Hepatocyte (in vitro differentiated cells): ENCODE results near the gene SV2C. TPM values are rescaled to one million over a fixed set of nuclear protein-coding genes. Genes with fewer than 3 reads are reported as not detected.

Experiments
- DNase-seq: peaks from one replicate; pipeline ENCODE4 v3.0.0-alpha.2; 2016; ENCODE audit warnings: low spot score
- H2AFZ ChIP-seq: fragments of 200-600 bp; sonication (generic); 2 replicates; pipeline ENCODE4 v1.6.0; 2016; ENCODE audit warnings: antibody characterized with exemption, mild to moderate bottlenecking
- H3K27ac ChIP-seq: fragments of 200-600 bp; sonication (generic); 2 replicates; pipeline ENCODE4 v1.5.1; 2016; ENCODE audit warnings: mild to moderate bottlenecking
- H3K27me3 ChIP-seq: fragments of 200-600 bp; sonication (generic); 2 replicates; pipeline ENCODE4 v1.6.1; 2016
- H3K36me3 ChIP-seq: fragments of 200-600 bp; sonication (generic); replicated peaks from 2 replicates; pipeline ENCODE4 v1.5.1; 2016; ENCODE audit warnings: low read depth; ENCODE audit not compliant: insufficient read depth
- H3K4me1 ChIP-seq: fragments of 200-600 bp; sonication (generic); 2 replicates; pipeline ENCODE4 v1.5.1; 2016; ENCODE audit warnings: mild to moderate bottlenecking, moderate library complexity; ENCODE audit not compliant: insufficient read depth
- H3K4me2 ChIP-seq: fragments of 200-600 bp; sonication (generic); 2 replicates; pipeline ENCODE4 v1.6.0; 2016
- H3K4me3 ChIP-seq: fragments of 200-600 bp; sonication (generic); 2 replicates; pipeline ENCODE4 v1.5.1; 2016; ENCODE audit warnings: mild to moderate bottlenecking
- H3K79me2 ChIP-seq: fragments of 200-600 bp; sonication (generic); 2 replicates; pipeline ENCODE4 v1.6.0; 2017; ENCODE audit warnings: mild to moderate bottlenecking
- H3K9me2 ChIP-seq: fragments of 200-600 bp; sonication (generic); replicated peaks from 2 replicates; pipeline ENCODE4 v1.6.0; 2017; ENCODE audit warnings: mild to moderate bottlenecking; ENCODE audit not compliant: insufficient read depth
- H3K9me3 ChIP-seq: fragments of 200-600 bp; sonication (generic); 2 replicates; pipeline ENCODE4 v1.5.1; 2016; ENCODE audit warnings: low read depth, mild to moderate bottlenecking
- H4K20me1 ChIP-seq: fragments of 200-600 bp; sonication (generic); 2 replicates; pipeline ENCODE4 v1.6.0; 2016; ENCODE audit warnings: mild to moderate bottlenecking; ENCODE audit not compliant: insufficient read depth, poor library complexity, severe bottlenecking
- CTCF ChIP-seq: fragments of 200-600 bp; sonication (generic); IDR thresholded peaks from 2 replicates; pipeline ENCODE4 v1.5.1; 2016; ENCODE audit warnings: antibody characterized with exemption, mild to moderate bottlenecking; ENCODE audit not compliant: poor library complexity
- EZH2 ChIP-seq: fragments of 200-600 bp; sonication (generic); IDR thresholded peaks from 2 replicates; pipeline ENCODE4 v1.6.1; 2016; ENCODE audit warnings: antibody characterized with exemption, mild to moderate bottlenecking, borderline replicate concordance
- EZH2phosphoT487 ChIP-seq: fragments of 200-600 bp; sonication (generic); IDR thresholded peaks from one replicate; pipeline ENCODE4 v1.6.1; 2018; ENCODE audit warnings: antibody characterized with exemption, mild to moderate bottlenecking, low read depth, moderate library complexity; ENCODE audit not compliant: unreplicated experiment, severe bottlenecking
- WGBS: methylation state at CpG from one replicate; pipeline ENCODE4 v1.1.6; 2016; ENCODE audit warnings: low lambda C conversion rate; ENCODE audit errors: missing lambda C conversion rate; 5-methylcytosine and 5-hydroxymethylcytosine counted together
- polyA plus RNA-seq: library from polyadenylated mRNA; unstranded; fragments of >200 nt; fragmentation: Nextera tagmentation; extraction: Ambion mirVana; gene quantifications from 2 replicates; pipeline ENCODE4 v1.2.1, GENCODE V29; 2016
- total RNA-seq: library from RNA; depleted of rRNA; stranded (reverse); fragments of >200 nt; gene quantifications from 2 replicates; pipeline ENCODE4 v1.2.3, GENCODE V29; 2014

SV2C gene
- total and polyA plus RNA-seq, 2 experiments from 2014 or later: under 0.01 to 0.05 TPM

- Histone ChIP-seq H3K9me3 (no peaks in the 10 kb centered on the region), H3K4me3 (no peak overlapping the region), H4K20me1 (no peaks in the 10 kb centered on the region), H2AFZ (no peak overlapping the region), H3K79me2 (no peaks in the 10 kb centered on the region), H3K4me1 (no peaks in the 10 kb centered on the region), H3K4me2 (no peak overlapping the region), H3K27me3 (no peaks in the 10 kb centered on the region), H3K36me3 (no peaks in the 10 kb centered on the region), H3K27ac (no peak overlapping the region), H3K9me2 (no peaks in the 10 kb centered on the region)
- TF ChIP-seq CTCF (no peak), EZH2phosphoT487 (no peak), EZH2 (no peak)
- WGBS: 77% methylated on average over 8 of the region's 8 CpGs
- DNase-seq: no peak
Measured at GRCh38 chr5:76291305-76292077, 208.3 kb downstream of the SV2C start.

- no peak for TF ChIP-seq CTCF
- Histone ChIP-seq H3K4me3 (no peak overlapping the region), H4K20me1 (no peaks in the 10 kb centered on the region), H3K9me3 (no peaks in the 10 kb centered on the region), H3K27me3 (no peaks in the 10 kb centered on the region), H3K27ac (no peak overlapping the region), H3K4me1 (no peaks in the 10 kb centered on the region), H3K79me2 (no peaks in the 10 kb centered on the region), H2AFZ (no peak overlapping the region), H3K4me2 (no peak overlapping the region), H3K36me3 (no peaks in the 10 kb centered on the region), H3K9me2 (no peaks in the 10 kb centered on the region)
- 84% methylated on average over 2 of the region's 2 CpGs for WGBS
- no peak for DNase-seq
Measured at GRCh38 chr5:76292620-76293322, 209.6 kb downstream of the SV2C start.

GRCh38 chr5:76294573-76294972 is 211.4 kb downstream of the SV2C start:
- Histone ChIP-seq H2AFZ (no peak overlapping the region), H3K9me2 (no peaks in the 10 kb centered on the region), H3K4me3 (no peak overlapping the region), H3K36me3 (no peaks in the 10 kb centered on the region), H3K4me2 (no peak overlapping the region), H3K4me1 (no peaks in the 10 kb centered on the region), H3K27me3 (no peaks in the 10 kb centered on the region), H3K9me3 (no peaks in the 10 kb centered on the region), H3K79me2 (no peaks in the 10 kb centered on the region), H4K20me1 (no peaks in the 10 kb centered on the region), H3K27ac (no peak overlapping the region)
- DNase-seq: no peak
- no peak for TF ChIP-seq EZH2phosphoT487
- TF ChIP-seq CTCF: no peak
- no peak for TF ChIP-seq EZH2
- WGBS: 84% methylated on average over 4 of the region's 4 CpGs
